GM19397 (cell line): ENCODE data around the gene SLC9C1.

ENCODE experiments used
- ATAC-seq: cut with Tn5 transposase; IDR thresholded peaks from one replicate; pipeline ENCODE4 v1.9.1; 2021; ENCODE audit warnings: mild to moderate bottlenecking, moderate library complexity; ENCODE audit not compliant: unreplicated experiment

The SLC9C1 gene

GRCh38 chr3:112115806-112116383, 178.1 kb downstream of the SLC9C1 start:
- no peak for ATAC-seq

GRCh38 chr3:112115161-112115739, 178.8 kb downstream of the SLC9C1 start:
- ATAC-seq = no peak

- ATAC-seq = no peak
Observed at GRCh38 chr3:112114576-112115160, 179.3 kb downstream of the SLC9C1 start.

GRCh38 chr3:112111785-112112402, 182.1 kb downstream of the SLC9C1 start:
- peak; percentile 54 for ATAC-seq

- ATAC-seq = no peak
Observed at GRCh38 chr3:112109322-112109721, 184.7 kb downstream of the SLC9C1 start.

- no peak for ATAC-seq
Observed at GRCh38 chr3:112104774-112105173, 189.2 kb downstream of the SLC9C1 start.

- ATAC-seq = no peak
Observed at GRCh38 chr3:112101916-112102315, 192.1 kb downstream of the SLC9C1 start.

- no peak for ATAC-seq
Observed at GRCh38 chr3:112097378-112097777, 196.6 kb downstream of the SLC9C1 start.

- no peak for ATAC-seq
Observed at GRCh38 chr3:112096176-112096575, 197.8 kb downstream of the SLC9C1 start.

GRCh38 chr3:112095731-112096130, 198.3 kb downstream of the SLC9C1 start:
- ATAC-seq = no peak

GRCh38 chr3:112093180-112093522, 200.9 kb downstream of the SLC9C1 start:
- no peak for ATAC-seq

- no peak for ATAC-seq
Observed at GRCh38 chr3:112092496-112093179, 201.4 kb downstream of the SLC9C1 start.

- ATAC-seq = peak; percentile 33
Observed at GRCh38 chr3:112090887-112091586, 203.0 kb downstream of the SLC9C1 start.
